ENCODE data around the gene TUFT1.

TUFT1 gene

DNA sequence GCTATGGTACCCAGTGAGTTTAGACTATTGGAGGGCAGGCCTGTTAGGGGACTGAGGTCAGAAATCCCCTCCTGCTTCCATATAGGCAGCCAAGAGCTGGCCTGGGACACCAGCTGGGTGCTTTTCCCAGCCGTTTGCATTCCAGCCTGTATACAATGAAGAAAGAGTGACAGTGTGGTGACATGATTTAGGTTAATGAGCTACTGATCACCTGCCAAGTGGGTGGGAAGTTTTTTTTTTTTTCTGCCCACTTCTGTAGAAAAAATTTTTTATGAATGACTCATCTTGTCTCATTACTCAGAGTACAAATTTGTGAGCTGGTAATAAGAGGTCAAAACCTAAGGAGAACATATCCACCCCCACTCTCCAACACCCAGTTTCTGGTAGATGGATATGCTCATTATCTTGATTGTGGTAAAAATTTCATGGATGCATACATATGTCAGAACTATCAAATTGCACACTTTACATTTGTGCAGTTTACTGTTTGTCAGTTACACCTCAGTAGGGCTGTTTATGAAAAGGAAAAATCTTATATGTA, 45.3 kb upstream of the TUFT1 start (continued):
- TF ChIP-seq, protein P1, sequence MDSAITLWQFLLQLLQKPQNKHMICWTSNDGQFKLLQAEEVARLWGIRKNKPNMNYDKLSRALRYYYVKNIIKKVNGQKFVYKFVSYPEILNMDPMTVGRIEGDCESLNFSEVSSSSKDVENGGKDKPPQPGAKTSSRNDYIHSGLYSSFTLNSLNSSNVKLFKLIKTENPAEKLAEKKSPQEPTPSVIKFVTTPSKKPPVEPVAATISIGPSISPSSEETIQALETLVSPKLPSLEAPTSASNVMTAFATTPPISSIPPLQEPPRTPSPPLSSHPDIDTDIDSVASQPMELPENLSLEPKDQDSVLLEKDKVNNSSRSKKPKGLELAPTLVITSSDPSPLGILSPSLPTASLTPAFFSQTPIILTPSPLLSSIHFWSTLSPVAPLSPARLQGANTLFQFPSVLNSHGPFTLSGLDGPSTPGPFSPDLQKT (IDR thresholded peaks at IDR 0.05; ENCODE audit: borderline replicate concordance, low read depth, low read length) = no peak
- TF ChIP-seq, protein P2, sequence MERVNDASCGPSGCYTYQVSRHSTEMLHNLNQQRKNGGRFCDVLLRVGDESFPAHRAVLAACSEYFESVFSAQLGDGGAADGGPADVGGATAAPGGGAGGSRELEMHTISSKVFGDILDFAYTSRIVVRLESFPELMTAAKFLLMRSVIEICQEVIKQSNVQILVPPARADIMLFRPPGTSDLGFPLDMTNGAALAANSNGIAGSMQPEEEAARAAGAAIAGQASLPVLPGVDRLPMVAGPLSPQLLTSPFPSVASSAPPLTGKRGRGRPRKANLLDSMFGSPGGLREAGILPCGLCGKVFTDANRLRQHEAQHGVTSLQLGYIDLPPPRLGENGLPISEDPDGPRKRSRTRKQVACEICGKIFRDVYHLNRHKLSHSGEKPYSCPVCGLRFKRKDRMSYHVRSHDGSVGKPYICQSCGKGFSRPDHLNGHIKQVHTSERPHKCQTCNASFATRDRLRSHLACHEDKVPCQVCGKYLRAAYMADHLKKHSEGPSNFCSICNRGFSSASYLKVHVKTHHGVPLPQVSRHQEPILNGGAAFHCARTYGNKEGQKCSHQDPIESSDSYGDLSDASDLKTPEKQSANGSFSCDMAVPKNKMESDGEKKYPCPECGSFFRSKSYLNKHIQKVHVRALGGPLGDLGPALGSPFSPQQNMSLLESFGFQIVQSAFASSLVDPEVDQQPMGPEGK (tag by site-specific recombination; IDR thresholded peaks at IDR 0.05) = peak; percentile 92
- TF ChIP-seq ZNF776 (tag by site-specific recombination; IDR thresholded peaks at IDR 0.05; ENCODE audit: borderline replicate concordance) = no peak
- TF ChIP-seq ZNF155 (tag by site-specific recombination; IDR thresholded peaks at IDR 0.05) = no peak
- TF ChIP-seq ZNF610 (tag by site-specific recombination; IDR thresholded peaks at IDR 0.05; ENCODE audit: borderline replicate concordance) = no peak
- TF ChIP-seq, protein P3, sequence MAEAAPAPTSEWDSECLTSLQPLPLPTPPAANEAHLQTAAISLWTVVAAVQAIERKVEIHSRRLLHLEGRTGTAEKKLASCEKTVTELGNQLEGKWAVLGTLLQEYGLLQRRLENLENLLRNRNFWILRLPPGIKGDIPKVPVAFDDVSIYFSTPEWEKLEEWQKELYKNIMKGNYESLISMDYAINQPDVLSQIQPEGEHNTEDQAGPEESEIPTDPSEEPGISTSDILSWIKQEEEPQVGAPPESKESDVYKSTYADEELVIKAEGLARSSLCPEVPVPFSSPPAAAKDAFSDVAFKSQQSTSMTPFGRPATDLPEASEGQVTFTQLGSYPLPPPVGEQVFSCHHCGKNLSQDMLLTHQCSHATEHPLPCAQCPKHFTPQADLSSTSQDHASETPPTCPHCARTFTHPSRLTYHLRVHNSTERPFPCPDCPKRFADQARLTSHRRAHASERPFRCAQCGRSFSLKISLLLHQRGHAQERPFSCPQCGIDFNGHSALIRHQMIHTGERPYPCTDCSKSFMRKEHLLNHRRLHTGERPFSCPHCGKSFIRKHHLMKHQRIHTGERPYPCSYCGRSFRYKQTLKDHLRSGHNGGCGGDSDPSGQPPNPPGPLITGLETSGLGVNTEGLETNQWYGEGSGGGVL (tag by site-specific recombination; IDR thresholded peaks at IDR 0.05) = peak; percentile 62; the same call in 1 of the 2 replicates
- no peak for TF ChIP-seq ZNF433 (tag by site-specific recombination; IDR thresholded peaks at IDR 0.05; ENCODE audit: low read depth)
- TF ChIP-seq, protein P4, sequence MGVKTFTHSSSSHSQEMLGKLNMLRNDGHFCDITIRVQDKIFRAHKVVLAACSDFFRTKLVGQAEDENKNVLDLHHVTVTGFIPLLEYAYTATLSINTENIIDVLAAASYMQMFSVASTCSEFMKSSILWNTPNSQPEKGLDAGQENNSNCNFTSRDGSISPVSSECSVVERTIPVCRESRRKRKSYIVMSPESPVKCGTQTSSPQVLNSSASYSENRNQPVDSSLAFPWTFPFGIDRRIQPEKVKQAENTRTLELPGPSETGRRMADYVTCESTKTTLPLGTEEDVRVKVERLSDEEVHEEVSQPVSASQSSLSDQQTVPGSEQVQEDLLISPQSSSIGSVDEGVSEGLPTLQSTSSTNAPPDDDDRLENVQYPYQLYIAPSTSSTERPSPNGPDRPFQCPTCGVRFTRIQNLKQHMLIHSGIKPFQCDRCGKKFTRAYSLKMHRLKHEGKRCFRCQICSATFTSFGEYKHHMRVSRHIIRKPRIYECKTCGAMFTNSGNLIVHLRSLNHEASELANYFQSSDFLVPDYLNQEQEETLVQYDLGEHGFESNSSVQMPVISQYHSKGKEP (tag by site-specific recombination; IDR thresholded peaks at IDR 0.05) = peak; percentile 62
- no peak for TF ChIP-seq ZNF791 (tag by site-specific recombination; IDR thresholded peaks at IDR 0.05)
- TF ChIP-seq, protein P5, sequence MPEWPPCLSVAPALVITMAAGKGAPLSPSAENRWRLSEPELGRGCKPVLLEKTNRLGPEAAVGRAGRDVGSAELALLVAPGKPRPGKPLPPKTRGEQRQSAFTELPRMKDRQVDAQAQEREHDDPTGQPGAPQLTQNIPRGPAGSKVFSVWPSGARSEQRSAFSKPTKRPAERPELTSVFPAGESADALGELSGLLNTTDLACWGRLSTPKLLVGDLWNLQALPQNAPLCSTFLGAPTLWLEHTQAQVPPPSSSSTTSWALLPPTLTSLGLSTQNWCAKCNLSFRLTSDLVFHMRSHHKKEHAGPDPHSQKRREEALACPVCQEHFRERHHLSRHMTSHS (tag by site-specific recombination; IDR thresholded peaks at IDR 0.05) = peak; percentile 42; the same call in 1 of the 2 replicates
- no peak for TF ChIP-seq ZNF529 (tag by site-specific recombination; IDR thresholded peaks at IDR 0.05; ENCODE audit: insufficient replicate concordance)
- TF ChIP-seq GLIS2 (tag by site-specific recombination; IDR thresholded peaks at IDR 0.05) = no peak; the same call in 1 of the 2 replicates
- TF ChIP-seq, protein P6, sequence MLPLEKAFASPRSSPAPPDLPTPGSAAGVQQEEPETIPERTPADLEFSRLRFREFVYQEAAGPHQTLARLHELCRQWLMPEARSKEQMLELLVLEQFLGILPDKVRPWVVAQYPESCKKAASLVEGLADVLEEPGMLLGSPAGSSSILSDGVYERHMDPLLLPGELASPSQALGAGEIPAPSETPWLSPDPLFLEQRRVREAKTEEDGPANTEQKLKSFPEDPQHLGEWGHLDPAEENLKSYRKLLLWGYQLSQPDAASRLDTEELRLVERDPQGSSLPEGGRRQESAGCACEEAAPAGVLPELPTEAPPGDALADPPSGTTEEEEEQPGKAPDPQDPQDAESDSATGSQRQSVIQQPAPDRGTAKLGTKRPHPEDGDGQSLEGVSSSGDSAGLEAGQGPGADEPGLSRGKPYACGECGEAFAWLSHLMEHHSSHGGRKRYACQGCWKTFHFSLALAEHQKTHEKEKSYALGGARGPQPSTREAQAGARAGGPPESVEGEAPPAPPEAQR (tag by site-specific recombination; IDR thresholded peaks at IDR 0.05) = peak; percentile 45; the same call in 1 of the 2 replicates
- TF ChIP-seq ZNF600 (tag by site-specific recombination; IDR thresholded peaks at IDR 0.05) = peak; percentile 60
- TF ChIP-seq MZF1 (tag by site-specific recombination; IDR thresholded peaks at IDR 0.05; ENCODE audit: borderline replicate concordance) = no peak
- no peak for TF ChIP-seq ZFP41 (tag by site-specific recombination; IDR thresholded peaks at IDR 0.05; ENCODE audit: borderline replicate concordance)
- peak; percentile 97 for TF ChIP-seq ZNF324 (tag by site-specific recombination; IDR thresholded peaks at IDR 0.05)
- no peak for TF ChIP-seq ZNF549 (tag by site-specific recombination; IDR thresholded peaks at IDR 0.05)
- TF ChIP-seq, protein P7, sequence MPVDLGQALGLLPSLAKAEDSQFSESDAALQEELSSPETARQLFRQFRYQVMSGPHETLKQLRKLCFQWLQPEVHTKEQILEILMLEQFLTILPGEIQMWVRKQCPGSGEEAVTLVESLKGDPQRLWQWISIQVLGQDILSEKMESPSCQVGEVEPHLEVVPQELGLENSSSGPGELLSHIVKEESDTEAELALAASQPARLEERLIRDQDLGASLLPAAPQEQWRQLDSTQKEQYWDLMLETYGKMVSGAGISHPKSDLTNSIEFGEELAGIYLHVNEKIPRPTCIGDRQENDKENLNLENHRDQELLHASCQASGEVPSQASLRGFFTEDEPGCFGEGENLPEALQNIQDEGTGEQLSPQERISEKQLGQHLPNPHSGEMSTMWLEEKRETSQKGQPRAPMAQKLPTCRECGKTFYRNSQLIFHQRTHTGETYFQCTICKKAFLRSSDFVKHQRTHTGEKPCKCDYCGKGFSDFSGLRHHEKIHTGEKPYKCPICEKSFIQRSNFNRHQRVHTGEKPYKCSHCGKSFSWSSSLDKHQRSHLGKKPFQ (tag by site-specific recombination; IDR thresholded peaks at IDR 0.05) = no peak; the same call in 1 of the 2 replicates
- TF ChIP-seq, protein P8, sequence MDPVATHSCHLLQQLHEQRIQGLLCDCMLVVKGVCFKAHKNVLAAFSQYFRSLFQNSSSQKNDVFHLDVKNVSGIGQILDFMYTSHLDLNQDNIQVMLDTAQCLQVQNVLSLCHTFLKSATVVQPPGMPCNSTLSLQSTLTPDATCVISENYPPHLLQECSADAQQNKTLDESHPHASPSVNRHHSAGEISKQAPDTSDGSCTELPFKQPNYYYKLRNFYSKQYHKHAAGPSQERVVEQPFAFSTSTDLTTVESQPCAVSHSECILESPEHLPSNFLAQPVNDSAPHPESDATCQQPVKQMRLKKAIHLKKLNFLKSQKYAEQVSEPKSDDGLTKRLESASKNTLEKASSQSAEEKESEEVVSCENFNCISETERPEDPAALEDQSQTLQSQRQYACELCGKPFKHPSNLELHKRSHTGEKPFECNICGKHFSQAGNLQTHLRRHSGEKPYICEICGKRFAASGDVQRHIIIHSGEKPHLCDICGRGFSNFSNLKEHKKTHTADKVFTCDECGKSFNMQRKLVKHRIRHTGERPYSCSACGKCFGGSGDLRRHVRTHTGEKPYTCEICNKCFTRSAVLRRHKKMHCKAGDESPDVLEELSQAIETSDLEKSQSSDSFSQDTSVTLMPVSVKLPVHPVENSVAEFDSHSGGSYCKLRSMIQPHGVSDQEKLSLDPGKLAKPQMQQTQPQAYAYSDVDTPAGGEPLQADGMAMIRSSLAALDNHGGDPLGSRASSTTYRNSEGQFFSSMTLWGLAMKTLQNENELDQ (tag by site-specific recombination; IDR thresholded peaks at IDR 0.05; ENCODE audit: low read depth) = no peak
- no peak for TF ChIP-seq ZNF548 (tag by site-specific recombination; IDR thresholded peaks at IDR 0.05)
- TF ChIP-seq, protein P9, sequence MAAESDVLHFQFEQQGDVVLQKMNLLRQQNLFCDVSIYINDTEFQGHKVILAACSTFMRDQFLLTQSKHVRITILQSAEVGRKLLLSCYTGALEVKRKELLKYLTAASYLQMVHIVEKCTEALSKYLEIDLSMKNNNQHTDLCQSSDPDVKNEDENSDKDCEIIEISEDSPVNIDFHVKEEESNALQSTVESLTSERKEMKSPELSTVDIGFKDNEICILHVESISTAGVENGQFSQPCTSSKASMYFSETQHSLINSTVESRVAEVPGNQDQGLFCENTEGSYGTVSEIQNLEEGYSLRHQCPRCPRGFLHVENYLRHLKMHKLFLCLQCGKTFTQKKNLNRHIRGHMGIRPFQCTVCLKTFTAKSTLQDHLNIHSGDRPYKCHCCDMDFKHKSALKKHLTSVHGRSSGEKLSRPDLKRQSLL (tag by site-specific recombination; IDR thresholded peaks at IDR 0.05) = no peak
- peak; percentile 85; the same call in 1 of the 2 replicates for TF ChIP-seq ZNF792 (tag by site-specific recombination; IDR thresholded peaks at IDR 0.05)
